Measurements from ENCODE around the gene CDH16.

- TF ChIP-seq POLR2A (IDR thresholded peaks at IDR 0.05; ENCODE audit: low read depth, low read length) (no peak), POLR2AphosphoS5 (IDR thresholded peaks at IDR 0.05; ENCODE audit: insufficient read depth, low read depth, low read length) (no peak), GATA2 (IDR thresholded peaks at IDR 0.05; ENCODE audit: insufficient read depth, insufficient read length, low read depth, low read length) (no peak)
- TF ChIP-seq, protein P1, sequence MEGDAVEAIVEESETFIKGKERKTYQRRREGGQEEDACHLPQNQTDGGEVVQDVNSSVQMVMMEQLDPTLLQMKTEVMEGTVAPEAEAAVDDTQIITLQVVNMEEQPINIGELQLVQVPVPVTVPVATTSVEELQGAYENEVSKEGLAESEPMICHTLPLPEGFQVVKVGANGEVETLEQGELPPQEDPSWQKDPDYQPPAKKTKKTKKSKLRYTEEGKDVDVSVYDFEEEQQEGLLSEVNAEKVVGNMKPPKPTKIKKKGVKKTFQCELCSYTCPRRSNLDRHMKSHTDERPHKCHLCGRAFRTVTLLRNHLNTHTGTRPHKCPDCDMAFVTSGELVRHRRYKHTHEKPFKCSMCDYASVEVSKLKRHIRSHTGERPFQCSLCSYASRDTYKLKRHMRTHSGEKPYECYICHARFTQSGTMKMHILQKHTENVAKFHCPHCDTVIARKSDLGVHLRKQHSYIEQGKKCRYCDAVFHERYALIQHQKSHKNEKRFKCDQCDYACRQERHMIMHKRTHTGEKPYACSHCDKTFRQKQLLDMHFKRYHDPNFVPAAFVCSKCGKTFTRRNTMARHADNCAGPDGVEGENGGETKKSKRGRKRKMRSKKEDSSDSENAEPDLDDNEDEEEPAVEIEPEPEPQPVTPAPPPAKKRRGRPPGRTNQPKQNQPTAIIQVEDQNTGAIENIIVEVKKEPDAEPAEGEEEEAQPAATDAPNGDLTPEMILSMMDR (IDR thresholded peaks at IDR 0.05; ENCODE audit: extremely low read depth in 1 of 2, insufficient read depth in 1 of 2, low read depth in 1 of 2, low read length in 2 of 2) = no peak
- TF ChIP-seq, protein P2, sequence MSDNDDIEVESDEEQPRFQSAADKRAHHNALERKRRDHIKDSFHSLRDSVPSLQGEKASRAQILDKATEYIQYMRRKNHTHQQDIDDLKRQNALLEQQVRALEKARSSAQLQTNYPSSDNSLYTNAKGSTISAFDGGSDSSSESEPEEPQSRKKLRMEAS (IDR thresholded peaks at IDR 0.05; ENCODE audit: insufficient read depth, insufficient read length) = no peak
Measured at GRCh38 chr16:66911801-66912200, 6.9 kb downstream of the CDH16 start.
